SJSA1 (cell line): ENCODE measurements around the gene FNDC3B. TPM values are rescaled to one million over a fixed set of nuclear protein-coding genes. Genes with fewer than 3 reads are reported as not detected.

ENCODE experiments used
- DNase-seq, 2 experiments: peaks; one replicate each; pipeline ENCODE4 v3.0.0-alpha.2; 2015 to 2020; ENCODE audit warnings: low spot score in 2 of 2, low read depth in 1 of 2
- H3K27ac ChIP-seq: fragments of 250-450 bp; sonication (Bioruptor Pico); 2 replicates; pipeline ENCODE4 v1.5.1; 2020; ENCODE audit warnings: mild to moderate bottlenecking, moderate library complexity
- H3K27me3 ChIP-seq: fragments of 250-450 bp; sonication (Bioruptor Pico); replicated peaks from 2 replicates; pipeline ENCODE4 v1.5.1; 2020; ENCODE audit warnings: mild to moderate bottlenecking, moderate library complexity
- H3K36me3 ChIP-seq: fragments of 250-450 bp; sonication (Bioruptor Pico); 2 replicates; pipeline ENCODE4 v1.5.1; 2020; ENCODE audit warnings: mild to moderate bottlenecking
- H3K4me1 ChIP-seq: fragments of 250-450 bp; sonication (Bioruptor Pico); replicated peaks from 2 replicates; pipeline ENCODE4 v1.6.1; 2021; ENCODE audit warnings: mild to moderate bottlenecking
- H3K4me3 ChIP-seq: fragments of 250-450 bp; sonication (Bioruptor Pico); 2 replicates; pipeline ENCODE4 v1.5.1; 2020; ENCODE audit warnings: mild to moderate bottlenecking
- H3K9me3 ChIP-seq: fragments of 250-450 bp; sonication (Bioruptor Pico); replicated peaks from 2 replicates; pipeline ENCODE4 v1.5.1; 2020; ENCODE audit warnings: mild to moderate bottlenecking
- total RNA-seq: library from RNA; depleted of rRNA; stranded (reverse); fragments of >200 nt; shearing (Covaris generic); gene quantifications from 2 replicates; pipeline ENCODE4 v1.2.3, GENCODE V29; 2014

The FNDC3B gene
- total RNA-seq, 1 experiment from 2014 or later: 73.4 TPM

- peaks cover 67% of the 10 kb centered on the region for H3K4me1 ChIP-seq
- DNase-seq: no peak
- H3K9me3 ChIP-seq: no peaks in the 10 kb centered on the region
Measured at GRCh38 chr3:172283841-172284357, 244.5 kb downstream of the FNDC3B start.

GRCh38 chr3:172285844-172286243 is 246.5 kb downstream of the FNDC3B start:
- peaks cover 69% of the 10 kb centered on the region for H3K4me1 ChIP-seq
- no peak overlapping the region for H3K4me3 ChIP-seq
- no peaks in the 10 kb centered on the region for H3K27me3 ChIP-seq
- peaks cover 42% of the 10 kb centered on the region for H3K36me3 ChIP-seq
- DNase-seq: peak in 1 of 2 experiments; percentile 51
- H3K27ac ChIP-seq: peak overlapping the region; percentile 46
- H3K9me3 ChIP-seq: no peaks in the 10 kb centered on the region

More at GRCh38 chr3:172283841-172284357, 244.5 kb downstream of the FNDC3B start:
- Histone ChIP-seq H3K27me3 (no peaks in the 10 kb centered on the region), H3K27ac (no peak overlapping the region), H3K4me3 (no peak overlapping the region), H3K36me3 (peaks cover 30% of the 10 kb centered on the region)

- H3K9me3 ChIP-seq: no peaks in the 10 kb centered on the region
- no peak for DNase-seq
- peaks cover 42% of the 10 kb centered on the region for H3K36me3 ChIP-seq
- H3K4me3 ChIP-seq: no peak overlapping the region
- H3K27ac ChIP-seq: peak overlapping the region; percentile 46
- H3K4me1 ChIP-seq: peaks cover 65% of the 10 kb centered on the region
- no peaks in the 10 kb centered on the region for H3K27me3 ChIP-seq
Measured at GRCh38 chr3:172286548-172287148, 247.3 kb downstream of the FNDC3B start.

GRCh38 chr3:172287937-172288477 is 248.6 kb downstream of the FNDC3B start:
- Histone ChIP-seq H3K9me3 (no peaks in the 10 kb centered on the region), H3K27ac (no peak overlapping the region), H3K36me3 (peaks cover 44% of the 10 kb centered on the region), H3K4me3 (no peak overlapping the region), H3K4me1 (peaks cover 53% of the 10 kb centered on the region), H3K27me3 (no peaks in the 10 kb centered on the region)
- no peak for DNase-seq

- DNase-seq: no peak
- Histone ChIP-seq H3K27ac (no peak overlapping the region), H3K4me3 (no peak overlapping the region), H3K4me1 (peaks cover 50% of the 10 kb centered on the region), H3K27me3 (no peaks in the 10 kb centered on the region), H3K9me3 (no peaks in the 10 kb centered on the region), H3K36me3 (peaks cover 44% of the 10 kb centered on the region)
Measured at GRCh38 chr3:172288651-172289050, 249.3 kb downstream of the FNDC3B start.

GRCh38 chr3:172289583-172289982 is 250.2 kb downstream of the FNDC3B start:
- Histone ChIP-seq H3K27ac (peak overlapping the region; percentile 4), H3K27me3 (no peaks in the 10 kb centered on the region), H3K9me3 (no peaks in the 10 kb centered on the region), H3K4me3 (no peak overlapping the region), H3K4me1 (peaks cover 41% of the 10 kb centered on the region), H3K36me3 (peaks cover 52% of the 10 kb centered on the region)
- no peak for DNase-seq

GRCh38 chr3:172290457-172290856 is 251.1 kb downstream of the FNDC3B start:
- peak overlapping the region; percentile 4; the same call in 1 of the 2 replicates for H3K27ac ChIP-seq
- DNase-seq: peak in 1 of 2 experiments; percentile 68
- no peak overlapping the region for H3K4me3 ChIP-seq
- peaks cover 58% of the 10 kb centered on the region for H3K36me3 ChIP-seq
- no peaks in the 10 kb centered on the region for H3K9me3 ChIP-seq
- H3K27me3 ChIP-seq: no peaks in the 10 kb centered on the region
- peaks cover 32% of the 10 kb centered on the region for H3K4me1 ChIP-seq

GRCh38 chr3:172291650-172292049 is 252.3 kb downstream of the FNDC3B start:
- Histone ChIP-seq H3K4me1 (peaks cover 20% of the 10 kb centered on the region), H3K27me3 (no peaks in the 10 kb centered on the region), H3K4me3 (no peak overlapping the region), H3K27ac (no peak overlapping the region), H3K36me3 (peaks cover 66% of the 10 kb centered on the region), H3K9me3 (no peaks in the 10 kb centered on the region)
- no peak for DNase-seq

- no peak for DNase-seq
- H3K4me3 ChIP-seq: no peak overlapping the region
- no peak overlapping the region for H3K27ac ChIP-seq
- H3K27me3 ChIP-seq: no peaks in the 10 kb centered on the region
- peaks cover 19% of the 10 kb centered on the region for H3K4me1 ChIP-seq
- no peaks in the 10 kb centered on the region for H3K9me3 ChIP-seq
- peaks cover 62% of the 10 kb centered on the region for H3K36me3 ChIP-seq
Measured at GRCh38 chr3:172292422-172292821, 253.0 kb downstream of the FNDC3B start.

GRCh38 chr3:172293093-172293492 is 253.7 kb downstream of the FNDC3B start:
- H3K4me1 ChIP-seq: peaks cover 19% of the 10 kb centered on the region
- no peak for DNase-seq
- peaks cover 61% of the 10 kb centered on the region for H3K36me3 ChIP-seq
- no peak overlapping the region for H3K4me3 ChIP-seq
- no peaks in the 10 kb centered on the region for H3K27me3 ChIP-seq
- H3K27ac ChIP-seq: no peak overlapping the region
- no peaks in the 10 kb centered on the region for H3K9me3 ChIP-seq

- no peaks in the 10 kb centered on the region for H3K9me3 ChIP-seq
- H3K27me3 ChIP-seq: no peaks in the 10 kb centered on the region
- no peak overlapping the region for H3K27ac ChIP-seq
- H3K36me3 ChIP-seq: peaks cover 63% of the 10 kb centered on the region
- H3K4me3 ChIP-seq: no peak overlapping the region
- peaks cover 17% of the 10 kb centered on the region for H3K4me1 ChIP-seq
- no peak for DNase-seq
Measured at GRCh38 chr3:172294223-172294806, 254.9 kb downstream of the FNDC3B start.

GRCh38 chr3:172296248-172296974 is 257.0 kb downstream of the FNDC3B start:
- H3K27ac ChIP-seq: no peak overlapping the region
- H3K4me1 ChIP-seq: peaks cover 12% of the 10 kb centered on the region
- H3K36me3 ChIP-seq: peaks cover 69% of the 10 kb centered on the region
- H3K9me3 ChIP-seq: no peaks in the 10 kb centered on the region
- H3K4me3 ChIP-seq: no peak overlapping the region
- H3K27me3 ChIP-seq: no peaks in the 10 kb centered on the region
- DNase-seq: no peak

GRCh38 chr3:172296975-172297332 is 257.6 kb downstream of the FNDC3B start:
- Histone ChIP-seq H3K4me1 (peaks cover 12% of the 10 kb centered on the region), H3K36me3 (peaks cover 70% of the 10 kb centered on the region), H3K9me3 (no peaks in the 10 kb centered on the region), H3K4me3 (no peak overlapping the region), H3K27me3 (no peaks in the 10 kb centered on the region), H3K27ac (no peak overlapping the region)
- DNase-seq: no peak

- no peak overlapping the region for H3K4me3 ChIP-seq
- no peaks in the 10 kb centered on the region for H3K27me3 ChIP-seq
- H3K4me1 ChIP-seq: peaks cover 12% of the 10 kb centered on the region
- H3K27ac ChIP-seq: no peak overlapping the region
- H3K9me3 ChIP-seq: no peaks in the 10 kb centered on the region
- peaks cover 71% of the 10 kb centered on the region for H3K36me3 ChIP-seq
- no peak for DNase-seq
Measured at GRCh38 chr3:172298247-172298646, 258.9 kb downstream of the FNDC3B start.
